Right lobe of liver (tissue), 4 donors: ENCODE data around the gene KLHL40.

Experiments used
- CTCF ChIP-seq, 4 donors: fragments of 200-600 bp in 3 of 4; fragments of 450-650 bp in 1 of 4; IDR thresholded peaks; one replicate each; pipeline versions ENCODE4 v1.5.1 to v1.8.0; 2016 to 2022; ENCODE audit warnings: antibody characterized with exemption in 4 of 4, mild to moderate bottlenecking in 2 of 4
- POLR2A ChIP-seq: fragments of 450-650 bp; IDR thresholded peaks from one replicate; pipeline ENCODE4 v1.6.1; 2017; ENCODE audit warnings: antibody characterized with exemption, mild to moderate bottlenecking
- donor health status: DM: no; HTN: no; CAD: no.
- donor health status: DM: no; HTN: no; CAD: no.
- donor health status: DM: no; HTN: yes; CAD: no.

GRCh38 chr3:42662813-42663535, 22.4 kb upstream of the KLHL40 start:
- TF ChIP-seq CTCF (IDR thresholded peaks at IDR 0.05) (no peak), POLR2A (no peak)
